Fibroblast of lung (primary cell): ENCODE data around the gene KIAA1755. TPM values are rescaled to one million over a fixed set of nuclear protein-coding genes. Genes with fewer than 3 reads are reported as not detected.

ENCODE experiments used
- DNase-seq, 2 donors: peaks; one replicate each; pipeline versions ENCODE4 v3.0.0 to v3.0.0-alpha.2; 2010; ENCODE audit warnings: low read depth in 2 of 2
- H2AFZ ChIP-seq: 2 replicates; pipeline ENCODE4 v1.5.1; 2012; ENCODE audit warnings: low read length, control low read depth, inconsistent platforms
- H3K27ac ChIP-seq: 2 replicates; pipeline ENCODE4 v1.5.1; 2011; ENCODE audit warnings: low read length, control low read depth; ENCODE audit not compliant: insufficient read depth
- H3K27me3 ChIP-seq: 2 replicates; pipeline ENCODE4 v1.5.1; 2011; ENCODE audit warnings: mild to moderate bottlenecking, low read length; ENCODE audit not compliant: control insufficient read depth, insufficient read depth
- H3K36me3 ChIP-seq: 2 replicates; pipeline ENCODE4 v1.5.1; 2011; ENCODE audit warnings: low read length; ENCODE audit not compliant: control insufficient read depth, insufficient read depth
- H3K4me1 ChIP-seq: 2 replicates; pipeline ENCODE4 v1.5.1; 2011; ENCODE audit warnings: low read length; ENCODE audit not compliant: control insufficient read depth, insufficient read depth; ENCODE audit errors: extremely low read depth
- H3K4me2 ChIP-seq: 2 replicates; pipeline ENCODE4 v1.5.1; 2011; ENCODE audit warnings: low read length, control low read depth; ENCODE audit not compliant: insufficient read depth; ENCODE audit errors: extremely low read depth
- H3K4me3 ChIP-seq, 4 experiments: fragments of 200-600 bp in 1 of 4; sonication (generic) in 1 of 4; replicated peaks in 1 of 4; 2 replicates each; pipeline ENCODE4 v1.5.1; 2011 to 2016; ENCODE audit warnings: low read length in 4 of 4, low read depth in 3 of 4, mild to moderate bottlenecking in 3 of 4, control low read depth in 2 of 4, inconsistent platforms in 1 of 4, mixed read lengths in 1 of 4; ENCODE audit not compliant: insufficient read depth in 1 of 4; ENCODE audit errors: control extremely low read depth in 1 of 4
- H3K79me2 ChIP-seq: 2 replicates; pipeline ENCODE4 v1.5.1; 2012; ENCODE audit warnings: mild to moderate bottlenecking, low read length, inconsistent platforms; ENCODE audit not compliant: control insufficient read depth, insufficient read depth
- H3K9ac ChIP-seq: 2 replicates; pipeline ENCODE4 v1.5.1; 2011; ENCODE audit warnings: mild to moderate bottlenecking, low read length, control low read depth; ENCODE audit not compliant: insufficient read depth
- H3K9me3 ChIP-seq: 2 replicates; pipeline ENCODE4 v1.5.1; 2012; ENCODE audit warnings: low read depth, low read length; ENCODE audit not compliant: control insufficient read depth, insufficient read depth
- H4K20me1 ChIP-seq: 2 replicates; pipeline ENCODE4 v1.5.1; 2011; ENCODE audit warnings: low read length; ENCODE audit not compliant: control insufficient read depth, insufficient read depth; ENCODE audit errors: extremely low read depth
- CTCF ChIP-seq, 2 donors: IDR thresholded peaks in 1 of 2; conservative IDR thresholded peaks in 1 of 2; 1 replicate in 1 of 2; 2 replicates in 1 of 2; pipeline ENCODE4 v1.5.1; 2011 to 2012; ENCODE audit warnings: low read length in 2 of 2, control low read depth in 1 of 2, inconsistent platforms in 1 of 2, low read depth in 1 of 2, mild to moderate bottlenecking in 1 of 2
- EZH2 ChIP-seq: IDR thresholded peaks from 2 replicates; pipeline ENCODE4 v1.5.1; 2012; ENCODE audit warnings: low read length, control low read depth, mild to moderate bottlenecking; ENCODE audit errors: missing control alignments
- polyA plus RNA-seq, 2 donors: library from polyadenylated mRNA; depleted of rRNA in 1 of 2; stranded (reverse) in 1 of 2; unstranded in 1 of 2; fragments of >200 nt; gene quantifications; 2 replicates each; pipeline ENCODE4 v1.2.1, GENCODE V29; 2011 to 2012; ENCODE audit warnings: missing spikeins in 1 of 2
- total RNA-seq: library from RNA; depleted of rRNA; stranded (reverse); fragments of >200 nt; gene quantifications from 2 replicates; pipeline ENCODE4 v1.2.1, GENCODE V29; 2014

The KIAA1755 gene
- total and polyA plus RNA-seq, 2 donors (not counting 1 experiment from before 2014, with no cell fraction given) = 0.60 to 2.8 TPM

- H3K27ac ChIP-seq = no peak overlapping the region
- peaks cover 23% of the 10 kb centered on the region for H3K27me3 ChIP-seq
- no peaks in the 10 kb centered on the region for H3K36me3 ChIP-seq
- H3K79me2 ChIP-seq = no peaks in the 10 kb centered on the region
- H3K4me2 ChIP-seq = no peak overlapping the region
- no peaks in the 10 kb centered on the region for H3K9me3 ChIP-seq
- H3K4me3 ChIP-seq = no peak overlapping the region
- no peaks in the 10 kb centered on the region for H3K4me1 ChIP-seq
- no peaks in the 10 kb centered on the region for H4K20me1 ChIP-seq
- TF ChIP-seq EZH2 = no peak
- TF ChIP-seq CTCF (conservative IDR thresholded peaks at IDR 0.05 in 1 of 2, IDR thresholded peaks at IDR 0.05 in 1 of 2; ENCODE audit: low read depth in 1 of 2, low read length in 2 of 2) = no peak
- H3K9ac ChIP-seq = no peak overlapping the region
- DNase-seq = no peak
- no peak overlapping the region for H2AFZ ChIP-seq
Measured at GRCh38 chr20:38299963-38300362, 39.4 kb upstream of the KIAA1755 start.

GRCh38 chr20:38298768-38299288 is 38.3 kb upstream of the KIAA1755 start:
- H3K9ac ChIP-seq = no peak overlapping the region
- H3K9me3 ChIP-seq = no peaks in the 10 kb centered on the region
- peak; percentile 39 to 79 for DNase-seq
- TF ChIP-seq EZH2 (no peak), CTCF (conservative IDR thresholded peaks at IDR 0.05 in 1 of 2, IDR thresholded peaks at IDR 0.05 in 1 of 2; ENCODE audit: low read depth in 1 of 2, low read length in 2 of 2) (no peak)
- peaks cover 18% of the 10 kb centered on the region for H3K27me3 ChIP-seq
- no peaks in the 10 kb centered on the region for H3K4me1 ChIP-seq
- peak overlapping the region; percentile 74 for H2AFZ ChIP-seq
- H3K36me3 ChIP-seq = no peaks in the 10 kb centered on the region
- no peaks in the 10 kb centered on the region for H4K20me1 ChIP-seq
- no peaks in the 10 kb centered on the region for H3K79me2 ChIP-seq
- H3K4me2 ChIP-seq = no peak overlapping the region
- no peak overlapping the region for H3K27ac ChIP-seq
- no peak overlapping the region for H3K4me3 ChIP-seq

- no peaks in the 10 kb centered on the region for H3K4me1 ChIP-seq
Measured at GRCh38 chr20:38297916-38298674, 37.6 kb upstream of the KIAA1755 start.

More at GRCh38 chr20:38297916-38298674, 37.6 kb upstream of the KIAA1755 start:
- H2AFZ ChIP-seq = peak overlapping the region; percentile 74
- no peak for TF ChIP-seq EZH2
- no peak for TF ChIP-seq CTCF (conservative IDR thresholded peaks at IDR 0.05 in 1 of 2, IDR thresholded peaks at IDR 0.05 in 1 of 2; ENCODE audit: low read depth in 1 of 2, low read length in 2 of 2)
- H3K27ac ChIP-seq = no peak overlapping the region
- H3K4me2 ChIP-seq = no peak overlapping the region
- no peak overlapping the region for H3K9ac ChIP-seq
- H3K79me2 ChIP-seq = no peaks in the 10 kb centered on the region
- DNase-seq = no peak
- H3K9me3 ChIP-seq = no peaks in the 10 kb centered on the region
- peaks cover 16% of the 10 kb centered on the region for H3K27me3 ChIP-seq
- H3K36me3 ChIP-seq = no peaks in the 10 kb centered on the region
- no peak overlapping the region for H3K4me3 ChIP-seq
- H4K20me1 ChIP-seq = no peaks in the 10 kb centered on the region
